ES-I3 (cell line): ENCODE data around the gene GTF3C6.
"Not testable (repeated sequence)": the region's sequence is repeated elsewhere in the genome, so short reads cannot be mapped to it uniquely, and the experiment has no call there.

Experiments used
- H3K36me3 ChIP-seq: 2 replicates; pipeline ENCODE4 v1.6.1; 2013; ENCODE audit warnings: mild to moderate bottlenecking, low read length, control low read depth, moderate library complexity; ENCODE audit not compliant: insufficient read depth
- H3K4me1 ChIP-seq: 2 replicates; pipeline ENCODE4 v1.6.1; 2013; ENCODE audit warnings: mild to moderate bottlenecking, control low read depth, low read length; ENCODE audit not compliant: insufficient read depth
- H3K9ac ChIP-seq: 2 replicates; pipeline ENCODE4 v1.6.1; 2013; ENCODE audit warnings: low read depth, mild to moderate bottlenecking, low read length, moderate library complexity
- H3K9me3 ChIP-seq: 2 replicates; pipeline ENCODE4 v1.6.1; 2013; ENCODE audit warnings: mild to moderate bottlenecking, low read length, moderate library complexity; ENCODE audit not compliant: control insufficient read depth, insufficient read depth

The GTF3C6 gene

GRCh38 chr6:111002350-111002749 lies 43.8 kb downstream of the GTF3C6 start:
- Histone ChIP-seq H3K9ac (no peak overlapping the region), H3K4me1 (no peaks in the 10 kb centered on the region), H3K9me3 (no peaks in the 10 kb centered on the region), H3K36me3 (peaks cover 23% of the 10 kb centered on the region)

DNA sequence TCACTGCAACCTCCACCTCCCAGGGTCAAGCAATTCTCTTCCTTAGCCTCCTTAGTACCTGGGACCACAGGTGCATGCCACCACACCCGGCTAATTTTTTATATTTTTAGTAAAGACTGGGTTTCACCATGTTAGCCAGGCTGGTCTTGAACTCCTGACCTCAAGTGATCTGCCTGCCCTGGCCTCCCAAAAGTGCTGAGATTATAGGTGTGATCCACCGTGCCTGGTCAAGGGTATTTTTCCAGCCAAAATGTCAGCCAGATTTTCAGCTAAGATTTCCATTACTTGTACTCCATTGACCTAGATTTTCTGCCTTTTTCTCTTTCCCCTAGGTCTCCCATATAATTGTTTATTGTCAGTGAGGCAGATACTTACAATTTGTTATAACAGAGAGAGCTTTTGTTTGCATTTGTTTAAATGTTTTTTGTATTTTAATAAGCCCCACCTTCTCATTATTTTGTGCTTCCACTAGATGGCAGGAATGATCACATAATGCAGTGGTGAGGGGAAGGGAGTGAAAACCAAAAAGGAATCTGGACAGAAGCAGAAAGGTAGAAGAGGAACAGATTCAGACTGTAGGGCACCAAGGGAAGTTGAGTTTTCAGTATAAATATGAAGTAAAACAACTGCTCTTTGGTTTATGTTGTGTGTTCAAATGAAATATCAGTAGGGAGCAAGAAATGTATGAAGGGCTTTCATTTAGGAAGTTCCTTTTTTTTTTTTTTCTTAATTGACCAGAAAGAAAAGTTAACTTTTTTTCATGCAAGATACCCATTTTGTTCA lies 53.0 kb downstream of the GTF3C6 start:
- Histone ChIP-seq H3K4me1 (no peaks in the 10 kb centered on the region), H3K9me3 (no peaks in the 10 kb centered on the region; the same call in none of the 2 replicates), H3K9ac (no peak overlapping the region), H3K36me3 (peaks cover 31% of the 10 kb centered on the region)

GRCh38 chr6:111012143-111012452 lies 53.6 kb downstream of the GTF3C6 start:
- no peaks in the 10 kb centered on the region for H3K4me1 ChIP-seq
- peaks cover 31% of the 10 kb centered on the region for H3K36me3 ChIP-seq
- H3K9ac ChIP-seq: no peak overlapping the region
- H3K9me3 ChIP-seq: no peaks in the 10 kb centered on the region; the same call in none of the 2 replicates

- peaks cover 31% of the 10 kb centered on the region for H3K36me3 ChIP-seq
- not testable (repeated sequence) for H3K9me3 ChIP-seq, H3K9ac ChIP-seq, H3K4me1 ChIP-seq
Observed at GRCh38 chr6:111012520-111012919, 54.0 kb downstream of the GTF3C6 start.

- H3K9me3 ChIP-seq: peaks cover 3% of the 10 kb centered on the region
- H3K9ac ChIP-seq: no peak overlapping the region
- no peaks in the 10 kb centered on the region for H3K4me1 ChIP-seq
- peaks cover 31% of the 10 kb centered on the region for H3K36me3 ChIP-seq
Observed at GRCh38 chr6:111013144-111013915, 54.8 kb downstream of the GTF3C6 start.

GRCh38 chr6:111015389-111016124 lies 57.1 kb downstream of the GTF3C6 start:
- Histone ChIP-seq H3K9ac (no peak overlapping the region), H3K36me3 (peaks cover 34% of the 10 kb centered on the region), H3K9me3 (peaks cover 4% of the 10 kb centered on the region), H3K4me1 (no peaks in the 10 kb centered on the region)

DNA sequence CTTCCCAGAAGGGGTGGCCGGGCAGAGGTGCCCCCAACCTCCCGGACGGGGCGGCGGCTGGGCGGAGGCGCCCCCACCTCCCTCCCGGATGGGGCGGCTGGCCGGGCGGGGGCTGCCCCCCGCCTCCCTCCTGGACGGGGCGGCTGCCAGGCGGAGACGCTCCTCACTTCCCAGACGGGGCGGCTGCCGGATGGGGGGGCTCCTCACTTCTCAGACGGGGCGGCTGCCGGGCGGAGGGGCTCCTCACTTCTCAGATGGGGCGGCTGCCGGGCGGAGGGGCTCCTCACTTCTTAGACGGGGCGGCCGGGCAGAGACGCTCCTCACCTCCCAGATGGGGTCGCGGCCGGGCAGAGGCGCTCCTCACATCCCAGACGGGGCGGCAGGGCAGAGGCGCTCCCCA lies 58.7 kb downstream of the GTF3C6 start:
- H3K9me3 ChIP-seq, H3K4me1 ChIP-seq, H3K9ac ChIP-seq: not testable (repeated sequence)
- H3K36me3 ChIP-seq: peaks cover 29% of the 10 kb centered on the region
